GM23338 (cell line): ENCODE results near the gene ATP10D. TPM values are rescaled to one million over a fixed set of nuclear protein-coding genes. Genes with fewer than 3 reads are reported as not detected.

Source experiments
- ATAC-seq: fragments of 200-7000 bp; cut with Tn5 transposase; 3 replicates; pipeline ENCODE4 v1.9.1; 2020
- DNase-seq: peaks from one replicate; pipeline ENCODE4 v3.0.0-alpha.2; 2015; ENCODE audit warnings: low spot score
- H2AFZ ChIP-seq: fragments of 200-600 bp; sonication (generic); 2 replicates; pipeline ENCODE4 v1.8.0; 2016; ENCODE audit warnings: antibody characterized with exemption, mild to moderate bottlenecking, moderate library complexity
- H3F3A ChIP-seq: fragments of 200-600 bp; sonication (generic); replicated peaks from 2 replicates; pipeline ENCODE4 v1.8.0; 2017; ENCODE audit warnings: antibody characterized with exemption, mixed run types, low read depth
- H3K27ac ChIP-seq: fragments of 200-600 bp; sonication (generic); 2 replicates; pipeline ENCODE4 v1.6.1; 2016; ENCODE audit warnings: low read depth
- H3K27me3 ChIP-seq: fragments of 200-600 bp; sonication (generic); 2 replicates; pipeline ENCODE4 v1.8.0; 2016; ENCODE audit warnings: mild to moderate bottlenecking, mixed run types, moderate library complexity; ENCODE audit not compliant: insufficient read depth
- H3K36me3 ChIP-seq: fragments of 200-600 bp; sonication (generic); 2 replicates; pipeline ENCODE4 v1.8.0; 2016; ENCODE audit warnings: mild to moderate bottlenecking; ENCODE audit not compliant: insufficient read depth
- H3K4me1 ChIP-seq: fragments of 200-600 bp; sonication (generic); 2 replicates; pipeline ENCODE4 v1.8.0; 2016; ENCODE audit warnings: mild to moderate bottlenecking, moderate library complexity; ENCODE audit not compliant: insufficient read depth
- H3K4me2 ChIP-seq: fragments of 200-600 bp; sonication (generic); 2 replicates; pipeline ENCODE4 v1.7.1; 2017; ENCODE audit warnings: mixed run types
- H3K4me3 ChIP-seq: fragments of 200-600 bp; sonication (generic); 2 replicates; pipeline ENCODE4 v1.6.1; 2016; ENCODE audit warnings: mixed run types
- H3K79me2 ChIP-seq: fragments of 200-600 bp; sonication (generic); replicated peaks from 2 replicates; pipeline ENCODE4 v1.8.0; 2017; ENCODE audit warnings: mild to moderate bottlenecking; ENCODE audit not compliant: insufficient read depth
- H3K9me2 ChIP-seq: fragments of 200-600 bp; sonication (generic); 2 replicates; pipeline ENCODE4 v1.8.0; 2017; ENCODE audit not compliant: insufficient read depth
- H4K20me1 ChIP-seq: fragments of 200-600 bp; sonication (generic); replicated peaks from 2 replicates; pipeline ENCODE4 v1.8.0; 2017; ENCODE audit warnings: mild to moderate bottlenecking; ENCODE audit not compliant: insufficient read depth
- H3K27ac Mint-ChIP-seq: 2 replicates; pipeline ENCODE4 v1.8.0; 2020; ENCODE audit warnings: inconsistent platforms, mild to moderate bottlenecking, moderate library complexity, mixed read lengths
- H3K27me3 Mint-ChIP-seq: 3 replicates; pipeline ENCODE4 v1.8.0; 2022; ENCODE audit warnings: low read depth, mild to moderate bottlenecking, moderate library complexity, mixed read lengths, inconsistent platforms; ENCODE audit not compliant: insufficient read depth, poor library complexity
- H3K36me3 Mint-ChIP-seq: 3 replicates; pipeline ENCODE4 v1.8.0; 2021; ENCODE audit warnings: low read depth, mild to moderate bottlenecking, inconsistent platforms, moderate library complexity, mixed read lengths
- H3K4me1 Mint-ChIP-seq: 3 replicates; pipeline ENCODE4 v1.8.0; 2020; ENCODE audit warnings: mild to moderate bottlenecking, inconsistent platforms, mixed read lengths
- H3K4me3 Mint-ChIP-seq: 3 replicates; pipeline ENCODE4 v1.8.0; 2021; ENCODE audit warnings: moderate library complexity, mild to moderate bottlenecking, inconsistent platforms, mixed read lengths
- H3K9me3 Mint-ChIP-seq: 3 replicates; pipeline ENCODE4 v1.8.0; 2020; ENCODE audit warnings: moderate library complexity, mild to moderate bottlenecking, inconsistent platforms, mixed read lengths
- ETS1 ChIP-seq: IDR thresholded peaks from 2 replicates; pipeline ENCODE4 v1.6.1; 2016; ENCODE audit warnings: antibody characterized with exemption
- EZH2 ChIP-seq: fragments of 200-600 bp; sonication (generic); IDR thresholded peaks from one replicate; pipeline ENCODE4 v1.8.0; 2017; ENCODE audit warnings: antibody characterized with exemption, mild to moderate bottlenecking, low read depth; ENCODE audit not compliant: unreplicated experiment
- EZH2phosphoT487 ChIP-seq: fragments of 200-600 bp; sonication (generic); IDR thresholded peaks from one replicate; pipeline ENCODE4 v1.8.1; 2018; ENCODE audit warnings: antibody characterized with exemption; ENCODE audit not compliant: unreplicated experiment
- JUNB ChIP-seq: IDR thresholded peaks from one replicate; pipeline ENCODE4 v1.6.1; 2016; ENCODE audit warnings: antibody characterized with exemption; ENCODE audit not compliant: unreplicated experiment
- NANOG ChIP-seq: IDR thresholded peaks from 2 replicates; pipeline ENCODE4 v1.6.1; 2016; ENCODE audit warnings: antibody characterized with exemption, borderline replicate concordance
- ZNF462 ChIP-seq: fragments of 250-450 bp; sonication (Bioruptor Pico); IDR thresholded peaks from 2 replicates; pipeline ENCODE4 v1.5.0; 2020; ENCODE audit warnings: mild to moderate bottlenecking, moderate library complexity
- polyA plus RNA-seq: library from polyadenylated mRNA; unstranded; fragments of >200 nt; fragmentation: Nextera tagmentation; extraction: Ambion mirVana; gene quantifications from 2 replicates; pipeline ENCODE4 v1.2.1, GENCODE V29; 2016
- total RNA-seq: library from RNA; depleted of rRNA; stranded (reverse); fragments of >200 nt; shearing (Covaris generic); gene quantifications from 2 replicates; pipeline ENCODE4 v1.2.3, GENCODE V29; 2014

ATP10D gene
- total and polyA plus RNA-seq, 2 experiments from 2014 or later = 4.5 to 4.7 TPM

- TF ChIP-seq ZNF462 = no peak
- no peak for TF ChIP-seq ETS1
- TF ChIP-seq EZH2 = no peak
Measured at GRCh38 chr4:47469951-47470350, 15.1 kb upstream of the ATP10D start (continued).

GRCh38 chr4:47471064-47471463 is 14.0 kb upstream of the ATP10D start:
- no peak overlapping the region for H3K4me3 Mint-ChIP-seq
- H3K9me2 ChIP-seq = no peaks in the 10 kb centered on the region; the same call in 1 of the 2 replicates
- no peaks in the 10 kb centered on the region for H3K27me3 Mint-ChIP-seq
- no peaks in the 10 kb centered on the region for H3K9me3 Mint-ChIP-seq
- no peak overlapping the region for H3K4me3 ChIP-seq
- H4K20me1 ChIP-seq = no peaks in the 10 kb centered on the region
- no peak overlapping the region for H3K27ac Mint-ChIP-seq
- no peaks in the 10 kb centered on the region for H3K79me2 ChIP-seq
- H3K4me1 ChIP-seq = no peaks in the 10 kb centered on the region
- H3K4me1 Mint-ChIP-seq = peaks cover 11% of the 10 kb centered on the region
- H2AFZ ChIP-seq = no peak overlapping the region
- no peak overlapping the region for H3K27ac ChIP-seq
- no peaks in the 10 kb centered on the region for H3K36me3 Mint-ChIP-seq
- H3K27me3 ChIP-seq = no peaks in the 10 kb centered on the region
- ATAC-seq (no peak), DNase-seq (no peak)
- no peaks in the 10 kb centered on the region for H3K36me3 ChIP-seq
- no peaks in the 10 kb centered on the region for H3F3A ChIP-seq
- no peak overlapping the region for H3K4me2 ChIP-seq
- TF ChIP-seq JUNB (no peak), ETS1 (no peak), NANOG (no peak), ZNF462 (no peak), EZH2phosphoT487 (no peak)
